OCI-LY7 (cell line): Measurements from ENCODE around the gene MYO1F. TPM values are rescaled to one million over a fixed set of nuclear protein-coding genes. Genes with fewer than 3 reads are reported as not detected.
A peak's percentile ranks its signal among the peaks of the same experiment; 100 is the strongest.

Source experiments
- BruUV-seq: library from RNA; stranded (reverse); fragments of 400-500 nt; replicated peaks from 2 replicates; lab custom pipeline; 2021; lab: Mats Ljungman, UMichigan
- CTCF ChIA-PET: fragments of 300-600 bp; sonication (Branson Sonifier 250); formaldehyde crosslinking; loops from one replicate; lab custom pipeline; 2022; ENCODE audit warnings: antibody characterized with exemption; ENCODE audit not compliant: unreplicated experiment; lab: Charles Lee
- POLR2A ChIA-PET: fragments of 300-600 bp; sonication (Branson Sonifier 250); formaldehyde crosslinking; loops from one replicate; lab custom pipeline; 2022; ENCODE audit warnings: antibody characterized with exemption; lab: Charles Lee
- DNase-seq: peaks from one replicate; pipeline ENCODE4 v3.0.0-alpha.2; 2015; ENCODE audit warnings: low spot score
- H2AFZ ChIP-seq: fragments of 200-600 bp; sonication (generic), shearing (Covaris generic); 2 replicates; pipeline ENCODE4 v1.6.1; 2014; ENCODE audit warnings: mild to moderate bottlenecking, antibody characterized with exemption, low read length, moderate library complexity
- H3K27ac ChIP-seq: fragments of 200-600 bp; sonication (generic); 2 replicates; pipeline ENCODE4 v1.5.1; 2014; ENCODE audit warnings: mixed run types, low read depth, mild to moderate bottlenecking, moderate library complexity, low read length, inconsistent platforms; ENCODE audit not compliant: poor library complexity, severe bottlenecking
- H3K36me3 ChIP-seq: fragments of 200-600 bp; sonication (generic); 2 replicates; pipeline ENCODE4 v1.6.1; 2014; ENCODE audit warnings: mild to moderate bottlenecking, antibody characterized with exemption, low read length, moderate library complexity, mixed read lengths; ENCODE audit not compliant: insufficient read depth
- H3K4me1 ChIP-seq: fragments of 200-600 bp; sonication (generic); 2 replicates; pipeline ENCODE4 v1.5.1; 2014; ENCODE audit warnings: mild to moderate bottlenecking, low read length; ENCODE audit not compliant: insufficient read depth, poor library complexity, severe bottlenecking
- H3K4me2 ChIP-seq: fragments of 200-600 bp; sonication (generic); 2 replicates; pipeline ENCODE4 v1.6.1; 2014; ENCODE audit warnings: mild to moderate bottlenecking, low read length
- H3K4me3 ChIP-seq: fragments of 200-600 bp; sonication (generic); 2 replicates; pipeline ENCODE4 v1.5.1; 2014; ENCODE audit warnings: mild to moderate bottlenecking, low read depth, low read length; ENCODE audit not compliant: poor library complexity, severe bottlenecking
- H3K79me2 ChIP-seq: fragments of 200-600 bp; sonication (generic); 2 replicates; pipeline ENCODE4 v1.6.1; 2016; ENCODE audit warnings: low read depth, mild to moderate bottlenecking, low read length, moderate library complexity, mixed read lengths; ENCODE audit not compliant: insufficient read depth
- H3K9me2 ChIP-seq: fragments of 200-600 bp; sonication (generic); 2 replicates; pipeline ENCODE4 v1.6.1; 2016; ENCODE audit warnings: mild to moderate bottlenecking, low read length, mixed read lengths; ENCODE audit not compliant: insufficient read depth
- H3K9me3 ChIP-seq: fragments of 200-600 bp; sonication (generic); 2 replicates; pipeline ENCODE4 v1.6.1; 2014; ENCODE audit warnings: mild to moderate bottlenecking, mixed run types, low read length, mixed read lengths
- H4K20me1 ChIP-seq: fragments of 200-600 bp; sonication (generic); 2 replicates; pipeline ENCODE4 v1.6.1; 2014; ENCODE audit warnings: mild to moderate bottlenecking, antibody characterized with exemption, low read length, moderate library complexity, mixed read lengths; ENCODE audit not compliant: insufficient read depth
- CTCF ChIP-seq: fragments of 200-600 bp; sonication (generic); conservative IDR thresholded peaks from 2 replicates; pipeline ENCODE4 v1.5.1; 2014; ENCODE audit warnings: mild to moderate bottlenecking, antibody characterized with exemption, low read length, moderate library complexity, mixed read lengths
- EZH2phosphoT487 ChIP-seq: fragments of 200-600 bp; sonication (generic); IDR thresholded peaks from 2 replicates; pipeline ENCODE4 v1.6.1; 2018; ENCODE audit warnings: low read depth, borderline replicate concordance, mild to moderate bottlenecking, mixed run types, antibody characterized with exemption, low read length, moderate library complexity, mixed read lengths
- intact Hi-C: fragments of 100-400 bp; cut with micrococcal nuclease; formaldehyde crosslinking; loops from one replicate; pipeline ENCODE4 v1.10.0; 2022; ENCODE audit not compliant: unreplicated experiment
- total RNA-seq, 2 experiments: library from RNA; depleted of rRNA in 1 of 2; stranded (reverse); fragments of >200 nt in 1 of 2; shearing (Covaris generic) in 1 of 2; gene quantifications; 2 replicates each; pipeline ENCODE4 v1.2.3, GENCODE V29; 2014 to 2022

The MYO1F gene
- total RNA-seq, 2 experiments from 2014 or later = 8.8 to 18.4 TPM

GRCh38 chr19:8505680-8506401 lies 71.4 kb downstream of the MYO1F start:
- Histone ChIP-seq H3K79me2 (no peaks in the 10 kb centered on the region), H3K27ac (peak overlapping the region; percentile 47), H3K9me2 (no peaks in the 10 kb centered on the region), H2AFZ (peak overlapping the region; percentile 94), H3K4me3 (peak overlapping the region; percentile 71), H3K36me3 (no peaks in the 10 kb centered on the region; the same call in 1 of the 2 replicates), H4K20me1 (no peaks in the 10 kb centered on the region), H3K4me1 (peaks cover 13% of the 10 kb centered on the region), H3K9me3 (no peaks in the 10 kb centered on the region), H3K4me2 (peak overlapping the region; percentile 86)
- CTCF ChIA-PET = interaction anchor here (0.6 to 1.2 kb wide), 3 partner anchors 92 to 187 kb away, joined by 3 read pairs; partner anchors contain the start of gene MARCHF2
- no TSS peak for BruUV-seq
- peak; percentile 94 for TF ChIP-seq CTCF
- TF ChIP-seq EZH2phosphoT487 = no peak
- POLR2A ChIA-PET = interaction anchor here (0.8 to 1.1 kb wide), 2 partner anchors 8 to 32 kb away, joined by 3 to 5 read pairs; partner anchors contain the start of gene ZNF414
- intact Hi-C loops = loop anchor here (1.0 to 2.0 kb wide), 2 partner anchors 93 to 151 kb away; partner anchors contain the start of gene MARCHF2
- peak; percentile 83 for DNase-seq

- H3K27ac ChIP-seq = no peak overlapping the region
- CTCF ChIA-PET = interaction anchor here (1.2 kb wide), 1 partner anchor 91 kb away, joined by 3 read pairs; no protein-coding TSS in a partner anchor
- no TSS peak for BruUV-seq
- no peaks in the 10 kb centered on the region for H3K36me3 ChIP-seq
- H2AFZ ChIP-seq = no peak overlapping the region; the same call in 1 of the 2 replicates
- H3K4me3 ChIP-seq = no peak overlapping the region
- DNase-seq = no peak
- no peak overlapping the region for H3K4me2 ChIP-seq
- no peaks in the 10 kb centered on the region for H4K20me1 ChIP-seq
- H3K79me2 ChIP-seq = no peaks in the 10 kb centered on the region
- POLR2A ChIA-PET = interaction anchor here (1.1 kb wide), 1 partner anchor 9 kb away, joined by 5 read pairs; the partner anchor contains the start of gene ZNF414
- intact Hi-C loops = no loop called here
- TF ChIP-seq CTCF = no peak
- TF ChIP-seq EZH2phosphoT487 = no peak
- H3K4me1 ChIP-seq = peaks cover 13% of the 10 kb centered on the region
- H3K9me3 ChIP-seq = no peaks in the 10 kb centered on the region
- no peaks in the 10 kb centered on the region for H3K9me2 ChIP-seq
These were observed 72.3 kb downstream of the MYO1F start for GRCh38 chr19:8504919-8505318.

DNA sequence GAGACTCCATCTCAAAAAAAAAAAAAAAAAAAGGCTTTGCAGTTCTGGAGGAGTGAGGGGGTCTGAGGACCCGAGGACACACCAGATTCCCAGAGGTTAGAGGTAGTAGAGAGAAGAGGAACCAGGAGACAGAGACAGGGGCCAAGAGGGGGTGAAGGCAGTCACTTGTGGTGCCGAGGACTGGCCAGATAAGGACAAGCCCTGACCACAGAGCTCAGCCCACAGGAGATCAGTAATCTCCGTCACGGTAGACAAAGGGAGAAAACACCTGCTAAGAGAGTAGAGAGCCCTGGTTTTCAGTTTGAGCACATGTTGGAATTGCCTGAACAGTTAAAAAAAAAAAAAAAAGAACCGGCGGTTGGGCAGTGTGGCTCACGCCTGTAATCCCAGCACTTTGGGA lies 73.1 kb downstream of the MYO1F start:
- H3K79me2 ChIP-seq = no peaks in the 10 kb centered on the region
- BruUV-seq = no TSS peak
- H3K4me2 ChIP-seq = no peak overlapping the region
- H3K36me3 ChIP-seq = no peaks in the 10 kb centered on the region
- TF ChIP-seq CTCF (no peak), EZH2phosphoT487 (no peak)
- H3K4me3 ChIP-seq = no peak overlapping the region
- DNase-seq = no peak
- H3K27ac ChIP-seq = no peak overlapping the region
- H3K4me1 ChIP-seq = peaks cover 13% of the 10 kb centered on the region
- ChIA-PET CTCF (no interaction called here), POLR2A (no interaction called here)
- H3K9me3 ChIP-seq = no peaks in the 10 kb centered on the region
- H2AFZ ChIP-seq = no peak overlapping the region
- intact Hi-C loops = no loop called here
- no peaks in the 10 kb centered on the region for H4K20me1 ChIP-seq
- no peaks in the 10 kb centered on the region for H3K9me2 ChIP-seq
